Lung (tissue), 12 donors: ENCODE results near the gene AADACL3. TPM values are rescaled to one million over a fixed set of nuclear protein-coding genes. Genes with fewer than 3 reads are reported as not detected.
"Not testable (repeated sequence)": the region's sequence is repeated elsewhere in the genome, so short reads cannot be mapped to it uniquely, and the experiment has no call there.

Experiments used
- ATAC-seq: fragments of 200-7000 bp; cut with Tn5 transposase; one replicate; pipeline ENCODE4 v1.9.1; 2020; ENCODE audit warnings: moderate number of reproducible peaks; ENCODE audit not compliant: insufficient read depth, low FRiP score
- DNase-seq, 3 donors: peaks; one replicate each; pipeline ENCODE4 v3.0.0-alpha.2; 2013 to 2017
- H3K27ac ChIP-seq, 2 donors: one replicate each; pipeline ENCODE4 v1.5.1; 2013; ENCODE audit warnings: mild to moderate bottlenecking in 2 of 2, moderate library complexity in 2 of 2, control low read depth in 1 of 2, inconsistent platforms in 1 of 2, low read depth in 1 of 2, low read length in 1 of 2
- H3K27me3 ChIP-seq, 3 donors: one replicate each; pipeline ENCODE4 v1.5.1; 2013; ENCODE audit warnings: low read length in 2 of 3; ENCODE audit not compliant: control insufficient read depth in 3 of 3, insufficient read depth in 3 of 3
- H3K36me3 ChIP-seq, 4 donors: one replicate each; pipeline ENCODE4 v1.5.1; 2013; ENCODE audit warnings: low read length in 4 of 4, mild to moderate bottlenecking in 1 of 4, moderate library complexity in 1 of 4; ENCODE audit not compliant: control insufficient read depth in 4 of 4, insufficient read depth in 4 of 4
- H3K4me1 ChIP-seq, 5 donors: one replicate each; pipeline ENCODE4 v1.5.1; 2013; ENCODE audit warnings: low read length in 5 of 5, mild to moderate bottlenecking in 2 of 5, moderate library complexity in 1 of 5; ENCODE audit not compliant: control insufficient read depth in 5 of 5, insufficient read depth in 5 of 5
- H3K4me3 ChIP-seq: one replicate; pipeline ENCODE4 v1.5.1; 2013; ENCODE audit warnings: mild to moderate bottlenecking, control low read depth, moderate library complexity
- H3K9ac ChIP-seq, 2 donors: one replicate each; pipeline ENCODE4 v1.5.1; 2013; ENCODE audit warnings: low read length in 2 of 2, control low read depth in 1 of 2; ENCODE audit not compliant: insufficient read depth in 1 of 2
- H3K9me3 ChIP-seq, 4 donors: one replicate each; pipeline ENCODE4 v1.5.1; 2013; ENCODE audit warnings: low read length in 3 of 4, mild to moderate bottlenecking in 1 of 4, moderate library complexity in 1 of 4; ENCODE audit not compliant: control insufficient read depth in 4 of 4, insufficient read depth in 3 of 4
- WGBS, 2 donors: extraction: QIAGEN DNeasy Blood & Tissue Kit; methylation state at CpG; one replicate each; pipeline ENCODE4 v1.1.7; 2013; 5-methylcytosine and 5-hydroxymethylcytosine counted together
- polyA plus RNA-seq, 2 donors: library from polyadenylated mRNA; stranded (reverse); fragments of 200-250 nt; gene quantifications; one replicate each; pipeline ENCODE4 v1.2.1, GENCODE V29; 2013
- total RNA-seq, 2 donors: library from RNA; depleted of rRNA in 1 of 2; stranded (reverse); fragments of >200 nt in 1 of 2; gene quantifications; one replicate each; pipeline ENCODE4 v1.2.1, GENCODE V29; 2014 to 2021
- TF ChIP-seq, protein P1 (sequence below): IDR thresholded peaks from 2 replicates; pipeline ENCODE4 v1.5.1; 2012; ENCODE audit warnings: mild to moderate bottlenecking; ENCODE audit errors: control extremely low read depth, extremely low read depth
- donor health status: control.
- donor health status: control.
- donor health status: Bipolar disorder and iron deficiency.
- donor health status: healthy.
- donor health status: DM: yes; HTN: yes; CAD: no.

The AADACL3 gene
- total and polyA plus RNA-seq, 4 donors, result not detected

DNA sequence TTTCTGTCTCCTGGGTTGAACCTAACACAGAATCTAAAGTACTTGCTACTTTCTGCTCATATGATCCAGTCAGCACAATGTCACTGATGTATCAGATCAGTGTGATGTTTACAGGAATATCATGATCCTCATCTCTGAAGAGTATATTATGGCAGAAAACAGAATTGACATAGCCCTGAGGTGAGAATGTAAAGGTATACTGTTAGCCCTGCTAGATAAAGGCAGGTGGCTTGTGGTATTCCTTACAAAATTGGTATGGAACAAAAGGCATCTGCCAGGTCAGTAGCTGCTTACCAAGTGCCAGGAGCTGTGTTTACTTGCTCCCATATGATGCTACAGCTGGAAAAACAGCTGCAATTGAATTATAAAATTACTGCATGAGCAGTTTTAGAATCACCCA is 41.6 kb upstream of the AADACL3 start:
- Histone ChIP-seq H3K9ac (no peak overlapping the region), H3K9me3 (peaks cover 0 to 3% (median 0%) of the 10 kb centered on the region in 4 donors), H3K4me3 (no peak overlapping the region), H3K36me3 (no peaks in the 10 kb centered on the region), H3K27ac (no peak overlapping the region), H3K27me3 (peaks cover 0 to 5% (median 0%) of the 10 kb centered on the region in 3 donors), H3K4me1 (no peaks in the 10 kb centered on the region)
- DNase-seq (no peak), ATAC-seq (no peak)
- TF ChIP-seq, protein P1, sequence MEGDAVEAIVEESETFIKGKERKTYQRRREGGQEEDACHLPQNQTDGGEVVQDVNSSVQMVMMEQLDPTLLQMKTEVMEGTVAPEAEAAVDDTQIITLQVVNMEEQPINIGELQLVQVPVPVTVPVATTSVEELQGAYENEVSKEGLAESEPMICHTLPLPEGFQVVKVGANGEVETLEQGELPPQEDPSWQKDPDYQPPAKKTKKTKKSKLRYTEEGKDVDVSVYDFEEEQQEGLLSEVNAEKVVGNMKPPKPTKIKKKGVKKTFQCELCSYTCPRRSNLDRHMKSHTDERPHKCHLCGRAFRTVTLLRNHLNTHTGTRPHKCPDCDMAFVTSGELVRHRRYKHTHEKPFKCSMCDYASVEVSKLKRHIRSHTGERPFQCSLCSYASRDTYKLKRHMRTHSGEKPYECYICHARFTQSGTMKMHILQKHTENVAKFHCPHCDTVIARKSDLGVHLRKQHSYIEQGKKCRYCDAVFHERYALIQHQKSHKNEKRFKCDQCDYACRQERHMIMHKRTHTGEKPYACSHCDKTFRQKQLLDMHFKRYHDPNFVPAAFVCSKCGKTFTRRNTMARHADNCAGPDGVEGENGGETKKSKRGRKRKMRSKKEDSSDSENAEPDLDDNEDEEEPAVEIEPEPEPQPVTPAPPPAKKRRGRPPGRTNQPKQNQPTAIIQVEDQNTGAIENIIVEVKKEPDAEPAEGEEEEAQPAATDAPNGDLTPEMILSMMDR, result no peak

- not testable (repeated sequence) for H3K4me3 ChIP-seq, H3K4me1 ChIP-seq, H3K9me3 ChIP-seq, H3K36me3 ChIP-seq, H3K9ac ChIP-seq, H3K27me3 ChIP-seq, H3K27ac ChIP-seq, ATAC-seq, DNase-seq
- 93 to 94% methylated on average over 4 of the region's 4 CpGs for WGBS, 2 donors
These were observed 39.8 kb upstream of the AADACL3 start for GRCh38 chr1:12676122-12676521.

- peaks cover 0 to 3% (median 0%) of the 10 kb centered on the region in 3 donors for H3K27me3 ChIP-seq
- H3K27ac ChIP-seq, result no peak overlapping the region
- no peaks in the 10 kb centered on the region for H3K36me3 ChIP-seq
- no peaks in the 10 kb centered on the region for H3K4me1 ChIP-seq
- H3K4me3 ChIP-seq, result no peak overlapping the region
- H3K9me3 ChIP-seq, result peaks cover 0 to 7% (median 0%) of the 10 kb centered on the region in 4 donors
- WGBS, 2 donors, result 78 to 91% methylated on average over 1 of the region's 1 CpG
- TF ChIP-seq, protein P1, result no peak
- no peak overlapping the region for H3K9ac ChIP-seq
- ATAC-seq, result no peak
- DNase-seq, result no peak
These were observed 38.3 kb upstream of the AADACL3 start for GRCh38 chr1:12677565-12677964.

GRCh38 chr1:12678350-12678749 is 37.6 kb upstream of the AADACL3 start:
- peaks cover 0 to 7% (median 0%) of the 10 kb centered on the region in 4 donors for H3K9me3 ChIP-seq
- H3K4me3 ChIP-seq, result no peak overlapping the region
- no peaks in the 10 kb centered on the region for H3K36me3 ChIP-seq
- no peak overlapping the region for H3K27ac ChIP-seq
- ATAC-seq (no peak), DNase-seq (no peak)
- TF ChIP-seq, protein P1, result no peak
- peaks cover 0 to under 1% (median 0%) of the 10 kb centered on the region in 5 donors for H3K4me1 ChIP-seq
- H3K9ac ChIP-seq, result no peak overlapping the region
- 50% methylated on average over 2 of the region's 2 CpGs for WGBS, 2 donors
- H3K27me3 ChIP-seq, result peaks cover 0 to 5% (median 0%) of the 10 kb centered on the region in 3 donors
